Astrocyte (in vitro differentiated cells and primary cell): ENCODE results near the gene AQP6. TPM values are rescaled to one million over a fixed set of nuclear protein-coding genes. Genes with fewer than 3 reads are reported as not detected.
A peak's percentile ranks its signal among the peaks of the same experiment; 100 is the strongest.

Experiments
- DNase-seq: peaks from one replicate; pipeline ENCODE4 v3.0.0-alpha.2; 2010; ENCODE audit warnings: low read depth
- FAIRE-seq: peaks from 2 replicates; lab custom pipeline; 2011; peaks lifted over from hg19 to GRCh38; lab: Jason Lieb, UNC
- H2AFZ ChIP-seq: 2 replicates; pipeline ENCODE4 v1.6.0; 2012; ENCODE audit warnings: low read depth, low read length, inconsistent platforms
- H3K27ac ChIP-seq: 2 replicates; pipeline ENCODE4 v1.5.1; 2011; ENCODE audit warnings: low read depth, low read length, inconsistent platforms
- H3K27me3 ChIP-seq: 2 replicates; pipeline ENCODE4 v1.6.0; 2011; ENCODE audit warnings: low read length, inconsistent platforms; ENCODE audit not compliant: insufficient read depth
- H3K36me3 ChIP-seq: 2 replicates; pipeline ENCODE4 v1.5.1; 2011; ENCODE audit warnings: low read length, inconsistent platforms; ENCODE audit not compliant: insufficient read depth
- H3K4me1 ChIP-seq: 2 replicates; pipeline ENCODE4 v1.5.1; 2011; ENCODE audit warnings: low read length, inconsistent platforms; ENCODE audit not compliant: insufficient read depth
- H3K4me2 ChIP-seq: 2 replicates; pipeline ENCODE4 v1.6.0; 2012; ENCODE audit warnings: low read length, inconsistent platforms
- H3K4me3 ChIP-seq: 2 replicates; pipeline ENCODE4 v1.5.1; 2011; ENCODE audit warnings: low read depth, mild to moderate bottlenecking, low read length, inconsistent platforms; ENCODE audit not compliant: insufficient read depth
- H3K79me2 ChIP-seq: 2 replicates; pipeline ENCODE4 v1.6.0; 2012; ENCODE audit warnings: mild to moderate bottlenecking, low read length, inconsistent platforms; ENCODE audit not compliant: insufficient read depth
- H3K9ac ChIP-seq: 2 replicates; pipeline ENCODE4 v1.6.0; 2012; ENCODE audit warnings: mild to moderate bottlenecking, low read length, inconsistent platforms
- H3K9me3 ChIP-seq: 2 replicates; pipeline ENCODE4 v1.5.1; 2012; ENCODE audit warnings: low read depth, mild to moderate bottlenecking, low read length, inconsistent platforms; ENCODE audit not compliant: insufficient read depth
- H4K20me1 ChIP-seq: 2 replicates; pipeline ENCODE4 v1.6.0; 2012; ENCODE audit warnings: low read length, inconsistent platforms; ENCODE audit not compliant: insufficient read depth
- H3K27ac Mint-ChIP-seq: one replicate; pipeline ENCODE4 v1.8.0; 2021; ENCODE audit warnings: mild to moderate bottlenecking, mixed read lengths; ENCODE audit not compliant: unreplicated experiment
- H3K27me3 Mint-ChIP-seq: one replicate; pipeline ENCODE4 v1.8.0; 2021; ENCODE audit warnings: low read depth, mixed read lengths; ENCODE audit not compliant: unreplicated experiment
- H3K36me3 Mint-ChIP-seq: one replicate; pipeline ENCODE4 v1.8.0; 2021; ENCODE audit warnings: low read depth, mixed read lengths; ENCODE audit not compliant: unreplicated experiment
- H3K4me1 Mint-ChIP-seq: one replicate; pipeline ENCODE4 v1.8.0; 2021; ENCODE audit warnings: low read depth, mixed read lengths; ENCODE audit not compliant: unreplicated experiment
- H3K4me3 Mint-ChIP-seq: one replicate; pipeline ENCODE4 v1.8.0; 2021; ENCODE audit warnings: mild to moderate bottlenecking, moderate library complexity, mixed read lengths; ENCODE audit not compliant: unreplicated experiment
- H3K9me3 Mint-ChIP-seq: one replicate; pipeline ENCODE4 v1.8.0; 2021; ENCODE audit warnings: mild to moderate bottlenecking, mixed read lengths; ENCODE audit not compliant: unreplicated experiment
- EZH2 ChIP-seq: IDR thresholded peaks from 2 replicates; pipeline ENCODE4 v1.6.1; 2012; ENCODE audit warnings: mild to moderate bottlenecking, low read length, inconsistent platforms; ENCODE audit not compliant: insufficient read depth
- total RNA-seq: library from RNA; stranded (reverse); gene quantifications from 2 replicates; pipeline ENCODE4 v1.2.1, GENCODE V29; 2021
- TF ChIP-seq, protein P1 (sequence below): IDR thresholded peaks from 2 replicates; pipeline ENCODE4 v1.5.1; 2011; ENCODE audit warnings: low read depth, mild to moderate bottlenecking, inconsistent platforms, low read length, moderate library complexity; ENCODE audit not compliant: insufficient read depth

AQP6 gene
- total RNA-seq, 1 donor from 2014 or later = not detected

- no peaks in the 10 kb centered on the region for H3K36me3 ChIP-seq
- H3K27me3 Mint-ChIP-seq = peaks cover 77% of the 10 kb centered on the region
- H3K4me2 ChIP-seq = peak within 1 kb of the TSS; percentile 70
Measured at GRCh38 chr12:49961111-49961922, 11.4 kb upstream of the AQP6 start, which contains the start of gene AQP5. AQP5 (plus strand) TSS chr12:49961872; CDS start chr12:49962018, 146 bp downstream.

GRCh38 chr12:49961993-49962764 is 10.6 kb upstream of the AQP6 start:
- Histone ChIP-seq H3K36me3 (no peaks in the 10 kb centered on the region), H3K79me2 (no peaks in the 10 kb centered on the region), H3K27ac (no peak overlapping the region), H2AFZ (no peak overlapping the region), H3K4me2 (no peak overlapping the region), H3K9me3 (no peaks in the 10 kb centered on the region), H3K4me3 (no peak overlapping the region), H4K20me1 (peaks cover 4% of the 10 kb centered on the region), H3K27me3 (peaks cover 27% of the 10 kb centered on the region), H3K4me1 (peaks cover 12% of the 10 kb centered on the region), H3K9ac (no peak overlapping the region)
- no peak for FAIRE-seq
- Mint-ChIP-seq H3K9me3 (peaks cover 2% of the 10 kb centered on the region), H3K4me3 (no peak overlapping the region), H3K4me1 (peaks cover 11% of the 10 kb centered on the region), H3K27ac (no peak overlapping the region), H3K36me3 (peaks cover 11% of the 10 kb centered on the region), H3K27me3 (peaks cover 73% of the 10 kb centered on the region)
- TF ChIP-seq EZH2 = peak; percentile 45
- TF ChIP-seq, protein P1, sequence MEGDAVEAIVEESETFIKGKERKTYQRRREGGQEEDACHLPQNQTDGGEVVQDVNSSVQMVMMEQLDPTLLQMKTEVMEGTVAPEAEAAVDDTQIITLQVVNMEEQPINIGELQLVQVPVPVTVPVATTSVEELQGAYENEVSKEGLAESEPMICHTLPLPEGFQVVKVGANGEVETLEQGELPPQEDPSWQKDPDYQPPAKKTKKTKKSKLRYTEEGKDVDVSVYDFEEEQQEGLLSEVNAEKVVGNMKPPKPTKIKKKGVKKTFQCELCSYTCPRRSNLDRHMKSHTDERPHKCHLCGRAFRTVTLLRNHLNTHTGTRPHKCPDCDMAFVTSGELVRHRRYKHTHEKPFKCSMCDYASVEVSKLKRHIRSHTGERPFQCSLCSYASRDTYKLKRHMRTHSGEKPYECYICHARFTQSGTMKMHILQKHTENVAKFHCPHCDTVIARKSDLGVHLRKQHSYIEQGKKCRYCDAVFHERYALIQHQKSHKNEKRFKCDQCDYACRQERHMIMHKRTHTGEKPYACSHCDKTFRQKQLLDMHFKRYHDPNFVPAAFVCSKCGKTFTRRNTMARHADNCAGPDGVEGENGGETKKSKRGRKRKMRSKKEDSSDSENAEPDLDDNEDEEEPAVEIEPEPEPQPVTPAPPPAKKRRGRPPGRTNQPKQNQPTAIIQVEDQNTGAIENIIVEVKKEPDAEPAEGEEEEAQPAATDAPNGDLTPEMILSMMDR = no peak
- no peak for DNase-seq

More at GRCh38 chr12:49961111-49961922, 11.4 kb upstream of the AQP6 start, which contains the start of gene AQP5:
- Histone ChIP-seq H3K79me2 (no peaks in the 10 kb centered on the region), H3K4me1 (peaks cover 11% of the 10 kb centered on the region), H3K9ac (no peak within 1 kb of the TSS), H3K27ac (no peak within 1 kb of the TSS), H2AFZ (peak within 1 kb of the TSS; percentile 18), H3K9me3 (no peaks in the 10 kb centered on the region), H4K20me1 (peaks cover 4% of the 10 kb centered on the region), H3K27me3 (peaks cover 27% of the 10 kb centered on the region), H3K4me3 (peak within 1 kb of the TSS; percentile 5)
- FAIRE-seq (no peak), DNase-seq (no peak)
- no peak within 1 kb of the TSS for H3K27ac Mint-ChIP-seq
- H3K36me3 Mint-ChIP-seq = peaks cover 11% of the 10 kb centered on the region
- peaks cover 2% of the 10 kb centered on the region for H3K9me3 Mint-ChIP-seq
- H3K4me3 Mint-ChIP-seq = peak within 1 kb of the TSS; percentile 15
- TF ChIP-seq EZH2 = peak; percentile 98
- TF ChIP-seq, protein P1 = no peak
- H3K4me1 Mint-ChIP-seq = peaks cover 11% of the 10 kb centered on the region
